Astrocyte (in vitro differentiated cells and primary cell): ENCODE measurements around the gene KLHL8. TPM values are rescaled to one million over a fixed set of nuclear protein-coding genes. Genes with fewer than 3 reads are reported as not detected.

Source experiments
- DNase-seq: peaks from one replicate; pipeline ENCODE4 v3.0.0-alpha.2; 2010; ENCODE audit warnings: low read depth
- FAIRE-seq: peaks from 2 replicates; lab custom pipeline; 2011; peaks lifted over from hg19 to GRCh38; lab: Jason Lieb, UNC
- H2AFZ ChIP-seq: 2 replicates; pipeline ENCODE4 v1.6.0; 2012; ENCODE audit warnings: low read depth, low read length, inconsistent platforms
- H3K27ac ChIP-seq: 2 replicates; pipeline ENCODE4 v1.5.1; 2011; ENCODE audit warnings: low read depth, low read length, inconsistent platforms
- H3K27me3 ChIP-seq: 2 replicates; pipeline ENCODE4 v1.6.0; 2011; ENCODE audit warnings: low read length, inconsistent platforms; ENCODE audit not compliant: insufficient read depth
- H3K36me3 ChIP-seq: 2 replicates; pipeline ENCODE4 v1.5.1; 2011; ENCODE audit warnings: low read length, inconsistent platforms; ENCODE audit not compliant: insufficient read depth
- H3K4me1 ChIP-seq: 2 replicates; pipeline ENCODE4 v1.5.1; 2011; ENCODE audit warnings: low read length, inconsistent platforms; ENCODE audit not compliant: insufficient read depth
- H3K4me2 ChIP-seq: 2 replicates; pipeline ENCODE4 v1.6.0; 2012; ENCODE audit warnings: low read length, inconsistent platforms
- H3K4me3 ChIP-seq: 2 replicates; pipeline ENCODE4 v1.5.1; 2011; ENCODE audit warnings: low read depth, mild to moderate bottlenecking, low read length, inconsistent platforms; ENCODE audit not compliant: insufficient read depth
- H3K79me2 ChIP-seq: 2 replicates; pipeline ENCODE4 v1.6.0; 2012; ENCODE audit warnings: mild to moderate bottlenecking, low read length, inconsistent platforms; ENCODE audit not compliant: insufficient read depth
- H3K9ac ChIP-seq: 2 replicates; pipeline ENCODE4 v1.6.0; 2012; ENCODE audit warnings: mild to moderate bottlenecking, low read length, inconsistent platforms
- H3K9me3 ChIP-seq: 2 replicates; pipeline ENCODE4 v1.5.1; 2012; ENCODE audit warnings: low read depth, mild to moderate bottlenecking, low read length, inconsistent platforms; ENCODE audit not compliant: insufficient read depth
- H4K20me1 ChIP-seq: 2 replicates; pipeline ENCODE4 v1.6.0; 2012; ENCODE audit warnings: low read length, inconsistent platforms; ENCODE audit not compliant: insufficient read depth
- H3K27ac Mint-ChIP-seq: one replicate; pipeline ENCODE4 v1.8.0; 2021; ENCODE audit warnings: mild to moderate bottlenecking, mixed read lengths; ENCODE audit not compliant: unreplicated experiment
- H3K27me3 Mint-ChIP-seq: one replicate; pipeline ENCODE4 v1.8.0; 2021; ENCODE audit warnings: low read depth, mixed read lengths; ENCODE audit not compliant: unreplicated experiment
- H3K36me3 Mint-ChIP-seq: one replicate; pipeline ENCODE4 v1.8.0; 2021; ENCODE audit warnings: low read depth, mixed read lengths; ENCODE audit not compliant: unreplicated experiment
- H3K4me1 Mint-ChIP-seq: one replicate; pipeline ENCODE4 v1.8.0; 2021; ENCODE audit warnings: low read depth, mixed read lengths; ENCODE audit not compliant: unreplicated experiment
- H3K4me3 Mint-ChIP-seq: one replicate; pipeline ENCODE4 v1.8.0; 2021; ENCODE audit warnings: mild to moderate bottlenecking, moderate library complexity, mixed read lengths; ENCODE audit not compliant: unreplicated experiment
- H3K9me3 Mint-ChIP-seq: one replicate; pipeline ENCODE4 v1.8.0; 2021; ENCODE audit warnings: mild to moderate bottlenecking, mixed read lengths; ENCODE audit not compliant: unreplicated experiment
- EZH2 ChIP-seq: IDR thresholded peaks from 2 replicates; pipeline ENCODE4 v1.6.1; 2012; ENCODE audit warnings: mild to moderate bottlenecking, low read length, inconsistent platforms; ENCODE audit not compliant: insufficient read depth
- total RNA-seq: library from RNA; stranded (reverse); gene quantifications from 2 replicates; pipeline ENCODE4 v1.2.1, GENCODE V29; 2021
- TF ChIP-seq, protein P1 (sequence below): IDR thresholded peaks from 2 replicates; pipeline ENCODE4 v1.5.1; 2011; ENCODE audit warnings: low read depth, mild to moderate bottlenecking, inconsistent platforms, low read length, moderate library complexity; ENCODE audit not compliant: insufficient read depth

The KLHL8 gene
- total RNA-seq, 1 donor from 2014 or later, result 11.8 TPM

- no peak for TF ChIP-seq EZH2
- TF ChIP-seq, protein P1, sequence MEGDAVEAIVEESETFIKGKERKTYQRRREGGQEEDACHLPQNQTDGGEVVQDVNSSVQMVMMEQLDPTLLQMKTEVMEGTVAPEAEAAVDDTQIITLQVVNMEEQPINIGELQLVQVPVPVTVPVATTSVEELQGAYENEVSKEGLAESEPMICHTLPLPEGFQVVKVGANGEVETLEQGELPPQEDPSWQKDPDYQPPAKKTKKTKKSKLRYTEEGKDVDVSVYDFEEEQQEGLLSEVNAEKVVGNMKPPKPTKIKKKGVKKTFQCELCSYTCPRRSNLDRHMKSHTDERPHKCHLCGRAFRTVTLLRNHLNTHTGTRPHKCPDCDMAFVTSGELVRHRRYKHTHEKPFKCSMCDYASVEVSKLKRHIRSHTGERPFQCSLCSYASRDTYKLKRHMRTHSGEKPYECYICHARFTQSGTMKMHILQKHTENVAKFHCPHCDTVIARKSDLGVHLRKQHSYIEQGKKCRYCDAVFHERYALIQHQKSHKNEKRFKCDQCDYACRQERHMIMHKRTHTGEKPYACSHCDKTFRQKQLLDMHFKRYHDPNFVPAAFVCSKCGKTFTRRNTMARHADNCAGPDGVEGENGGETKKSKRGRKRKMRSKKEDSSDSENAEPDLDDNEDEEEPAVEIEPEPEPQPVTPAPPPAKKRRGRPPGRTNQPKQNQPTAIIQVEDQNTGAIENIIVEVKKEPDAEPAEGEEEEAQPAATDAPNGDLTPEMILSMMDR, result no peak
- Histone ChIP-seq H4K20me1 (peaks cover 12% of the 10 kb centered on the region), H3K4me3 (no peak overlapping the region), H3K27me3 (no peaks in the 10 kb centered on the region), H3K27ac (no peak overlapping the region), H3K79me2 (peaks cover 27% of the 10 kb centered on the region), H3K4me2 (no peak overlapping the region), H3K9ac (no peak overlapping the region), H2AFZ (no peak overlapping the region), H3K9me3 (no peaks in the 10 kb centered on the region), H3K36me3 (no peaks in the 10 kb centered on the region), H3K4me1 (peaks cover 4% of the 10 kb centered on the region)
- Mint-ChIP-seq H3K4me1 (no peaks in the 10 kb centered on the region), H3K9me3 (no peaks in the 10 kb centered on the region), H3K27ac (no peak overlapping the region), H3K27me3 (no peaks in the 10 kb centered on the region), H3K4me3 (no peak overlapping the region), H3K36me3 (no peaks in the 10 kb centered on the region)
- DNase-seq (no peak), FAIRE-seq (no peak)
Measured at GRCh38 chr4:87209696-87210095, 10.7 kb downstream of the KLHL8 start.

- H3K36me3 ChIP-seq, result no peaks in the 10 kb centered on the region
- FAIRE-seq, result no peak
- Mint-ChIP-seq H3K27me3 (no peaks in the 10 kb centered on the region), H3K9me3 (no peaks in the 10 kb centered on the region), H3K4me1 (no peaks in the 10 kb centered on the region), H3K4me3 (no peak overlapping the region), H3K27ac (no peak overlapping the region), H3K36me3 (no peaks in the 10 kb centered on the region)
- H2AFZ ChIP-seq, result no peak overlapping the region
- no peak overlapping the region for H3K4me2 ChIP-seq
- no peaks in the 10 kb centered on the region for H3K27me3 ChIP-seq
- H4K20me1 ChIP-seq, result peaks cover 12% of the 10 kb centered on the region
- TF ChIP-seq EZH2, result no peak
- TF ChIP-seq, protein P1, result no peak
- no peak overlapping the region for H3K9ac ChIP-seq
- no peaks in the 10 kb centered on the region for H3K9me3 ChIP-seq
- H3K4me1 ChIP-seq, result peaks cover 4% of the 10 kb centered on the region
- peaks cover 30% of the 10 kb centered on the region for H3K79me2 ChIP-seq
- H3K4me3 ChIP-seq, result no peak overlapping the region
- no peak overlapping the region for H3K27ac ChIP-seq
- DNase-seq, result no peak
Measured at GRCh38 chr4:87209182-87209581, 11.2 kb downstream of the KLHL8 start.

- Mint-ChIP-seq H3K4me3 (no peak overlapping the region), H3K36me3 (no peaks in the 10 kb centered on the region), H3K4me1 (no peaks in the 10 kb centered on the region), H3K27ac (no peak overlapping the region), H3K27me3 (no peaks in the 10 kb centered on the region), H3K9me3 (peaks cover 3% of the 10 kb centered on the region)
- Histone ChIP-seq H2AFZ (no peak overlapping the region), H3K27ac (no peak overlapping the region), H3K9me3 (no peaks in the 10 kb centered on the region), H3K4me2 (no peak overlapping the region), H3K9ac (no peak overlapping the region), H4K20me1 (peaks cover 9% of the 10 kb centered on the region), H3K27me3 (no peaks in the 10 kb centered on the region), H3K36me3 (no peaks in the 10 kb centered on the region), H3K4me1 (no peaks in the 10 kb centered on the region), H3K79me2 (peaks cover 36% of the 10 kb centered on the region), H3K4me3 (no peak overlapping the region)
- DNase-seq (no peak), FAIRE-seq (no peak)
- TF ChIP-seq, protein P1, result no peak
- no peak for TF ChIP-seq EZH2
Measured at GRCh38 chr4:87204559-87204958, 15.9 kb downstream of the KLHL8 start.
